SK-N-SH treated with all-trans-retinoic acid at 6 μM for 48 hours (cell line): ENCODE data around the gene IFITM2.
"Not testable (repeated sequence)": the region's sequence is repeated elsewhere in the genome, so short reads cannot be mapped to it uniquely, and the experiment has no call there.

Source experiments
- ATAC-seq: fragments of 200-7000 bp; cut with Tn5 transposase; 3 replicates; pipeline ENCODE4 v1.9.1; 2020; ENCODE audit warnings: mild to moderate bottlenecking, moderate library complexity
- ARNTL ChIP-seq: fragments of 450-650 bp; formaldehyde crosslinking; IDR thresholded peaks from 2 replicates; pipeline ENCODE4 v1.5.0; 2020; ENCODE audit warnings: low read depth, mild to moderate bottlenecking, moderate library complexity, borderline replicate concordance
- BACH2 ChIP-seq: fragments of 250-450 bp; sonication (Bioruptor Pico); IDR thresholded peaks from 2 replicates; pipeline ENCODE4 v1.9.0; 2021; ENCODE audit warnings: mild to moderate bottlenecking, borderline replicate concordance
- CSDC2 ChIP-seq: fragments of 250-450 bp; sonication (Bioruptor Pico); IDR thresholded peaks from 2 replicates; pipeline ENCODE4 v1.5.0; 2020; ENCODE audit warnings: mild to moderate bottlenecking, moderate library complexity
- ISL1 ChIP-seq: fragments of 250-450 bp; sonication (Bioruptor Pico); IDR thresholded peaks from 2 replicates; pipeline ENCODE4 v2.1.2; 2022; ENCODE audit warnings: mild to moderate bottlenecking, moderate library complexity
- OSR1 ChIP-seq: fragments of 250-450 bp; sonication (Bioruptor Pico); IDR thresholded peaks from 2 replicates; pipeline ENCODE4 v1.8.0; 2022; ENCODE audit warnings: moderate library complexity, mild to moderate bottlenecking, inconsistent platforms
- PATZ1 ChIP-seq: fragments of 250-450 bp; sonication (Bioruptor Pico); IDR thresholded peaks from 2 replicates; pipeline ENCODE4 v1.8.0; 2020; ENCODE audit warnings: mild to moderate bottlenecking, moderate library complexity, borderline replicate concordance
- PPARA ChIP-seq: fragments of 250-450 bp; sonication (Bioruptor Pico); IDR thresholded peaks from 2 replicates; pipeline ENCODE4 v1.5.0; 2020; ENCODE audit warnings: mild to moderate bottlenecking, borderline replicate concordance
- RARB ChIP-seq: fragments of 250-450 bp; sonication (Bioruptor Pico); IDR thresholded peaks from 2 replicates; pipeline ENCODE4 v1.8.0; 2021; ENCODE audit warnings: mild to moderate bottlenecking, moderate library complexity
- SNAI2 ChIP-seq: fragments of 250-450 bp; sonication (Bioruptor Pico); IDR thresholded peaks from 2 replicates; pipeline ENCODE4 v1.5.0; 2020; ENCODE audit warnings: mild to moderate bottlenecking, moderate library complexity
- TCF4 ChIP-seq: fragments of 250-450 bp; sonication (Bioruptor Pico); IDR thresholded peaks from 2 replicates; pipeline ENCODE4 v1.8.0; 2021; ENCODE audit warnings: mild to moderate bottlenecking, moderate library complexity, borderline replicate concordance
- TOX ChIP-seq: fragments of 250-450 bp; sonication (Bioruptor Pico); IDR thresholded peaks from 2 replicates; pipeline ENCODE4 v1.8.0; 2021; ENCODE audit warnings: mild to moderate bottlenecking, moderate library complexity, borderline replicate concordance
- TSHZ2 ChIP-seq: fragments of 250-450 bp; sonication (Bioruptor Pico); IDR thresholded peaks from 2 replicates; pipeline ENCODE4 v1.5.0; 2020; ENCODE audit warnings: mild to moderate bottlenecking, moderate library complexity
- ZC3H10 ChIP-seq: fragments of 250-450 bp; sonication (Bioruptor Pico); IDR thresholded peaks from 2 replicates; pipeline ENCODE4 v1.5.1; 2021; ENCODE audit warnings: mild to moderate bottlenecking, moderate library complexity
- ZFP3 ChIP-seq: fragments of 250-450 bp; sonication (Bioruptor Pico); IDR thresholded peaks from 2 replicates; pipeline ENCODE4 v1.5.0; 2020; ENCODE audit warnings: mild to moderate bottlenecking, moderate library complexity
- ZFP30 ChIP-seq: fragments of 450-650 bp; formaldehyde crosslinking; IDR thresholded peaks from 2 replicates; pipeline ENCODE4 v1.5.0; 2022; ENCODE audit warnings: mild to moderate bottlenecking, moderate library complexity
- ZNF565 ChIP-seq: fragments of 450-650 bp; formaldehyde crosslinking; conservative IDR thresholded peaks from 2 replicates; pipeline ENCODE4 v1.5.0; 2020; ENCODE audit warnings: low read depth, mild to moderate bottlenecking, moderate library complexity
- ZNF70 ChIP-seq: fragments of 450-650 bp; formaldehyde crosslinking; IDR thresholded peaks from 2 replicates; pipeline ENCODE4 v1.5.0; 2020; ENCODE audit warnings: mild to moderate bottlenecking, moderate library complexity
- TF ChIP-seq, protein P1 (sequence below): fragments of 250-450 bp; sonication (Bioruptor Pico); IDR thresholded peaks from 2 replicates; pipeline ENCODE4 v1.5.1; 2020; ENCODE audit warnings: low read depth, mild to moderate bottlenecking, moderate library complexity
- TF ChIP-seq, protein P2 (sequence below): fragments of 250-450 bp; sonication (Bioruptor Pico); IDR thresholded peaks from 2 replicates; pipeline ENCODE4 v1.5.1; 2021; ENCODE audit warnings: mild to moderate bottlenecking, moderate library complexity

IFITM2 gene

DNA sequence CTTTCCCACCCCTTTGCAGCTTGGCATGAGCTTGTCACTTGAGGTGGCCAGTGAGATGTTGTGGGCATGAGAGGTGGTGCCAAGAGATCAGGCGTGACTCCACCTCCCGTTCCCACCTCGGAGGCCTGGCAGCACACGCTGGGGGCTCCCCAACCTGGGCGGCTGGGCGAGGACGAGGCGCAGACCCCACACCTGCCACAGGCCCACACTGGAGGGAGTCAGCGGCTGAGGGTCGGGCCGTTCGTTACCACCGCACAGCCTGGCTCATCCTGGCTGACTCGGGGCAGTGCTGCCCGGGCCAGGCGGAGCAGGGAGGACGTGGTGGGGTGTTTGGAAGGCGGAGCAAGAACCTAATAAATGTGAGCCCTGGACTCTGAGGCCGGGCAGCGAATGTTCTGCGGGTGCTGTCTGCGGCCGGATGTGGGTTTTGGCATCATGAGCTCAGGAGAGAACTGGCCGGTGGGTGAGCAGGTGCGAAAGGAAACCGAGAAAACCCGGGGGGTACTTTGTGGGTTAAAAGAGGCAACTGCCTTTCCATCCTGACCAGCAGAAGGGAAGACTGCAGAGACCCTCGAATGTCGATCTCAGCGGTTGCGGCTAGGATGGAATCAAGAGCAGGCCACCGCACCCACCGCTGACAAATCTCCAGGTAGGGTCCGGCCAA, 23.2 kb downstream of the IFITM2 start:
- ATAC-seq, result no peak
- TF ChIP-seq ZC3H10 (CRISPR knock-in tag) (no peak), CSDC2 (CRISPR knock-in tag) (no peak), ZFP30 (CRISPR knock-in tag) (no peak), ZNF70 (no peak), OSR1 (CRISPR knock-in tag) (no peak), SNAI2 (CRISPR knock-in tag) (no peak), TOX (CRISPR knock-in tag) (no peak), ZFP3 (CRISPR knock-in tag) (no peak)
- TF ChIP-seq, protein P1, sequence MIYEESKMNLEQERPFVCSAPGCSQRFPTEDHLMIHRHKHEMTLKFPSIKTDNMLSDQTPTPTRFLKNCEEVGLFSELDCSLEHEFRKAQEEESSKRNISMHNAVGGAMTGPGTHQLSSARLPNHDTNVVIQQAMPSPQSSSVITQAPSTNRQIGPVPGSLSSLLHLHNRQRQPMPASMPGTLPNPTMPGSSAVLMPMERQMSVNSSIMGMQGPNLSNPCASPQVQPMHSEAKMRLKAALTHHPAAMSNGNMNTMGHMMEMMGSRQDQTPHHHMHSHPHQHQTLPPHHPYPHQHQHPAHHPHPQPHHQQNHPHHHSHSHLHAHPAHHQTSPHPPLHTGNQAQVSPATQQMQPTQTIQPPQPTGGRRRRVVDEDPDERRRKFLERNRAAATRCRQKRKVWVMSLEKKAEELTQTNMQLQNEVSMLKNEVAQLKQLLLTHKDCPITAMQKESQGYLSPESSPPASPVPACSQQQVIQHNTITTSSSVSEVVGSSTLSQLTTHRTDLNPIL (CRISPR knock-in tag), result no peak

- TF ChIP-seq ZFP30 (CRISPR knock-in tag) (no peak), ZNF70 (no peak), ISL1 (CRISPR knock-in tag) (no peak), OSR1 (CRISPR knock-in tag) (no peak), ZNF565 (no peak), RARB (CRISPR knock-in tag) (no peak), PATZ1 (CRISPR knock-in tag) (no peak), CSDC2 (CRISPR knock-in tag) (no peak), TCF4 (no peak)
- ATAC-seq, result no peak
These were observed 23.9 kb downstream of the IFITM2 start for GRCh38 chr11:331358-332060.

DNA sequence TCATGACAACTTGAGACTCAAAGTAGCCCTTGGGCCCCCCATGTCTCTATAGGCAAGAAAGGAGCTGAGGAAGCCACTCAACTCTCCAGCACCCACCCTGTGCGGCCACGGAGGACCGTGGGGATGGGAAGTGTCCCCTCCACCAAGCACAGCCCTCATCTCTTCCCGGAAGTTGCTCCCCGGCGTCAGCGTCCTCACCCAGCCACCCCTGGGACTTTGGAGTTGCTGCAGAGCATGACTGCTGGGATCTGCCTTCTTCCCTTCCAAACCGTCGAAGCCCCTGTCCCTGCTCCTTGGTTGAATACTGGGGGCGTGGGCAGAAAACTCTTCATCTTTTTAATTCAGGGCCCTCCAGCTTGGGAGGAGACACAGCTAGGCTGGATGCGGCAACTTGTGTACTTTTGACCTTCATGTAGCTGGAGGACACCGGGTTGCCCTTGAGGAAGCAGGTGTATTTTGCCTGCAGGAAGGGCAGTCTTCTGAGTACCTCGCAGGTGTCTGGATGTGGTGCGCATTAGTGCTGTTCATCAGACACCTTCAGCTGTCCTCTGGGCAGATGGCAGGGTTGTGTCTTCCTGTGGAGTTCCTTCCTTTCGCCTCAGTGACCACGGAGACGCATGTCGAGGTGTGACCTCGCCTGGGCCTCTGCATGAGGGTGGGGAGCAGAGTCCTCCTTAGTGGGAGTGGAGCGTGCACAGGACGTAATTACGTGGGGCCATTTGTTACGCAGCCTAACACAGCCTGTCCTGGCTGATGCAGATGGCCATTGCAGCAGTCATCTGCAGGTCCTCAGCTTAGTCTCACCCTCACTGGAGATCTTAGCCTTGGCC, 25.2 kb downstream of the IFITM2 start:
- TF ChIP-seq TCF4 (no peak), CSDC2 (CRISPR knock-in tag) (no peak), ZFP3 (CRISPR knock-in tag) (no peak), BACH2 (no peak), PPARA (CRISPR knock-in tag) (no peak), ARNTL (no peak), TOX (CRISPR knock-in tag) (no peak), OSR1 (CRISPR knock-in tag) (no peak), RARB (CRISPR knock-in tag) (no peak), ZC3H10 (CRISPR knock-in tag) (no peak), TSHZ2 (CRISPR knock-in tag) (no peak), ZNF565 (no peak)
- TF ChIP-seq, protein P1 (CRISPR knock-in tag), result no peak
- TF ChIP-seq, protein P2, sequence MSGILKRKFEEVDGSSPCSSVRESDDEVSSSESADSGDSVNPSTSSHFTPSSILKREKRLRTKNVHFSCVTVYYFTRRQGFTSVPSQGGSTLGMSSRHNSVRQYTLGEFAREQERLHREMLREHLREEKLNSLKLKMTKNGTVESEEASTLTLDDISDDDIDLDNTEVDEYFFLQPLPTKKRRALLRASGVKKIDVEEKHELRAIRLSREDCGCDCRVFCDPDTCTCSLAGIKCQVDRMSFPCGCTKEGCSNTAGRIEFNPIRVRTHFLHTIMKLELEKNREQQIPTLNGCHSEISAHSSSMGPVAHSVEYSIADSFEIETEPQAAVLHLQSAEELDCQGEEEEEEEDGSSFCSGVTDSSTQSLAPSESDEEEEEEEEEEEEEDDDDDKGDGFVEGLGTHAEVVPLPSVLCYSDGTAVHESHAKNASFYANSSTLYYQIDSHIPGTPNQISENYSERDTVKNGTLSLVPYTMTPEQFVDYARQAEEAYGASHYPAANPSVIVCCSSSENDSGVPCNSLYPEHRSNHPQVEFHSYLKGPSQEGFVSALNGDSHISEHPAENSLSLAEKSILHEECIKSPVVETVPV, result no peak
- ATAC-seq, result no peak

DNA sequence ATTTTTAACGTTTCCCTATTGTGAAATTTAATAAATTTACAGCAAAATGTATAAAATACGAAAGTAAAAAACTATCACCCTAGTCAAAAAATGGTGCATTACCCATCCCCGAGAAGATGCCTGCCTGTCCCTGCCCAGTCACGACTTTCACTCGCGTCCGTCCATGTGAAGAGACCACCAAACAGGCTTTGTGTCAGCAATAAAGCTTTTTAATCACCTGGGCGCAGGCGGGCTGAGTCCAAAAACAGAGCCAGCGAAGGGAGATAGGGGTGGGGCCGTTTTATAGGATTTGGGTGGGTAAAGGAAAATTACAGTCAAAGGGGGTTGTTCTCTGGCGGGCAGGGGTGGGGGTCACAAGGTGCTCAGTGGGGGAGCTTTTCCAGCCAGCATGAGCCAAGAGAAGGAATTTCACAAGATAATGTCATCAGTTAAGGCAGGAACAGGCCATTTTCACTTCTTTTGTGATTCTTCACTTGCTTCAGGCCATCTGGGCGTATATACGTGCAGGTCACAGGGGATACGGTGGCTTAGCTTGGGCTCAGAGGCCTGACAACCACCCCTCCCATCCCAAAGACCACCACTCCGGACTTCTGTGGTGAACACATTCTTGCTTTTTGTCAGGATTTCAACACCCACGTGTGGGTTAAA, 26.1 kb downstream of the IFITM2 start:
- not testable (repeated sequence) for ATAC-seq
